Measurements from ENCODE around the gene ADORA2A.

The ADORA2A gene

GRCh38 chr22:24460418-24461089 lies 33.2 kb downstream of the ADORA2A start:
- Histone ChIP-seq H3K36me3 (no peaks in the 10 kb centered on the region), H3K27ac (no peak overlapping the region), H3K4me1 (peaks cover 0 to 62% (median 14%) of the 10 kb centered on the region in 10 experiments; a peak in 12 of 20 replicates), H3K9ac (no peak overlapping the region), H3K27me3 (no peaks in the 10 kb centered on the region), H3K4me3 (no peak overlapping the region), H3K4me2 (peak overlapping the region in 5 of 11 experiments; percentile 28 to 53 (median 36); a peak in 9 of 22 replicates), H4K20me1 (no peaks in the 10 kb centered on the region), H3K9me3 (replicated peaks in 1 of 11) (peaks cover 0 to 8% (median 0%) of the 10 kb centered on the region in 11 experiments; a peak in 2 of 22 replicates)
- TF ChIP-seq Cebpa-rat (IDR thresholded peaks at IDR 0.05): no peak

- Histone ChIP-seq H3K27ac (peak overlapping the region in 3 of 11 experiments; percentile 45 to 71 (median 67); a peak in 7 of 22 replicates), H3K4me2 (peak overlapping the region in 5 of 11 experiments; percentile 42 to 74 (median 67); a peak in 10 of 22 replicates), H3K9ac (peak overlapping the region in 1 of 11 experiments; percentile 18; a peak in 1 of 22 replicates), H3K4me1 (peaks cover 17 to 81% (median 37%) of the 10 kb centered on the region in 10 experiments), H3K9me3 (replicated peaks in 1 of 11) (peaks cover 0 to 8% (median 0%) of the 10 kb centered on the region in 11 experiments; a peak in 2 of 22 replicates), H3K4me3 (no peak overlapping the region), H4K20me1 (no peaks in the 10 kb centered on the region), H3K27me3 (no peaks in the 10 kb centered on the region), H3K36me3 (no peaks in the 10 kb centered on the region)
- TF ChIP-seq Cebpa-rat (IDR thresholded peaks at IDR 0.05): no peak
These were observed 35.8 kb downstream of the ADORA2A start for GRCh38 chr22:24463071-24463760.

DNA sequence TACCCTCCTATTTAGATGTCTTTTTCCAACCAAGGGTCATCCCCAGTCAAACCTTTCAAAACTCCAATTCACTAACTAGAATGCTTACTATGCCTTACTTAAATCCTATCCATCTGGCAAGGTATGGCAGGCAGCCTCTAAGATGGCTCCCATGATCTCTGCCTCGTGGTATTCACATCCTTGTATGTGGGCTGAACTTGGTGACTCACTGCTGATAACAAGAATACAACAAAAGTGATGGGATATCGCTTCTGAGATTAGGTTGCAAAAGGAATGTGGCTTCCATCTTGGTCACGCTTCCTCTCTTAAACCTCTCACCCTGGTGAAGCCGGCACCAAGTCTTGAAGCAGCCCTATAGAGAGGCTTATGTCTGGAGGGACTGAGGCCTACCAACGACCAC lies 38.2 kb downstream of the ADORA2A start:
- Histone ChIP-seq H3K27ac (peak overlapping the region in 4 of 11 experiments; percentile 5 to 67 (median 58); a peak in 6 of 22 replicates), H3K4me1 (peaks cover 17 to 69% (median 33%) of the 10 kb centered on the region in 10 experiments), H3K9ac (no peak overlapping the region), H3K9me3 (replicated peaks in 1 of 11) (peaks cover 0 to 8% (median 0%) of the 10 kb centered on the region in 11 experiments; a peak in 2 of 22 replicates), H3K36me3 (no peaks in the 10 kb centered on the region), H3K4me3 (no peak overlapping the region), H3K4me2 (peak overlapping the region in 7 of 11 experiments; percentile 50 to 87 (median 79); a peak in 12 of 22 replicates), H4K20me1 (no peaks in the 10 kb centered on the region), H3K27me3 (no peaks in the 10 kb centered on the region)
- TF ChIP-seq Cebpa-rat (IDR thresholded peaks at IDR 0.05): no peak

DNA sequence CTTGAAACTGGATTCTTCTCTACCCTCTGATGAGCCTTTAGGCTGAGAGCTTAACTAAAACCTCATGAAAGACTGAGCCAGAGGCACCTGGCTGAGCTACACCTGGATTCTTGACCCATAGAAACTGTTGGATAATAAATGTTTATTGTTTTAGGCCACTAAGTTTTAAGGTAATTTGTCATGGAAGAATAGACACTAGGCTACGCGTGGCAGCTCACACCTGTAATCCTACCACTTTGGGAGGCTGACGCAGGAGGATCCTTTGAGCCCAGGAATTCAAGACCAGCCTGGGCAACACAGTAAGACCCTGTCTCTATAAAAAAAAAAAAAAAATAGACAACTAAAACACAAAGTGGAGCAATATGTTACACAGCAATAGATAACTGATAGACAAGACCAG lies 38.6 kb downstream of the ADORA2A start:
- H3K4me3 ChIP-seq: no peak overlapping the region
- H3K9me3 ChIP-seq (replicated peaks in 1 of 11): peaks cover 0 to 8% (median 0%) of the 10 kb centered on the region in 11 experiments; a peak in 2 of 22 replicates
- peak overlapping the region in 9 of 11 experiments; percentile 50 to 87 (median 77); a peak in 19 of 22 replicates for H3K4me2 ChIP-seq
- no peaks in the 10 kb centered on the region for H3K27me3 ChIP-seq
- H3K4me1 ChIP-seq: peaks cover 17 to 65% (median 31%) of the 10 kb centered on the region in 10 experiments
- H3K9ac ChIP-seq: no peak overlapping the region
- no peak for TF ChIP-seq Cebpa-rat (IDR thresholded peaks at IDR 0.05)
- H3K27ac ChIP-seq: peak overlapping the region in 3 of 11 experiments; percentile 58 to 67 (median 59); a peak in 6 of 22 replicates
- H3K36me3 ChIP-seq: no peaks in the 10 kb centered on the region
- no peaks in the 10 kb centered on the region for H4K20me1 ChIP-seq

DNA sequence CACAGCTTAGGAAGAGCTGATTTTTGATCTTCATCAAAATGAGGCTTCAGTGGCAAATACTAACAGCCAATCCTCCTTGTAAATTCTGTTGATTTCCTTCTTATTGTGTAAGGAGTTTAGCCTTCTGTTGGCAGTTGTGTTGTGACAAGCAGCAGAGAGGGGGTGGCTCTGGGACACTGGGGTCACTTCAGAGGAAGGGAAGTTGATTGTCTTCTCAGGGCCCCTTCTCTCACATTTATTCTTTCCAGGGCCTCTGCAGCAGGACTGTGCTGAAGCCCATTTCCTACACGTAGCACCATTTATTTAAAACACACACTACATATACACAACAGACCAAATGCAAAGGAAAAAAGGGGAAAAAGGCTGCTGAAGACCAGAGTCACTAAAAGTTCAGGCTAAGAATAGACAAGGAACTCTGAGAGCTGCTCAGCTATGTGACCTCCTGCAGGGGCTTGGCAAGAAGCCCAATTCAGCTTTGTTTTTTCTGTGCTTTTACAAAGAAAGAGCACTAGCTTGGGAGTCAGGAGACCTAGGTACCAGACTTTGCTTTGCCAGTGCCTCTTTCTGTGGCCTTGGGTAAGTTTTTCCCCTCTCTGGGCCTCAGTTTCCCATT lies 39.4 kb downstream of the ADORA2A start:
- Histone ChIP-seq H4K20me1 (no peaks in the 10 kb centered on the region), H3K9ac (peak overlapping the region in 9 of 11 experiments; percentile 3 to 51 (median 30); a peak in 9 of 22 replicates), H3K4me1 (peaks cover 17 to 71% (median 31%) of the 10 kb centered on the region in 10 experiments), H3K36me3 (no peaks in the 10 kb centered on the region), H3K9me3 (replicated peaks in 1 of 11) (peaks cover 0 to 8% (median 0%) of the 10 kb centered on the region in 11 experiments; a peak in 2 of 22 replicates), H3K4me2 (peak overlapping the region; percentile 50 to 87 (median 71)), H3K27me3 (no peaks in the 10 kb centered on the region), H3K4me3 (peak overlapping the region in 1 of 10 experiments; percentile 12; a peak in 1 of 20 replicates), H3K27ac (peak overlapping the region in 9 of 11 experiments; percentile 4 to 67 (median 44); a peak in 18 of 22 replicates)
- TF ChIP-seq Cebpa-rat (IDR thresholded peaks at IDR 0.05): no peak

- peaks cover 0 to 7% (median 0%) of the 10 kb centered on the region in 11 experiments; a peak in 2 of 22 replicates for H3K9me3 ChIP-seq (replicated peaks in 1 of 11)
- H3K27ac ChIP-seq: peak overlapping the region in 8 of 11 experiments; percentile 4 to 67 (median 50); a peak in 13 of 22 replicates
- no peaks in the 10 kb centered on the region for H3K27me3 ChIP-seq
- no peak for TF ChIP-seq Cebpa-rat (IDR thresholded peaks at IDR 0.05)
- H3K4me3 ChIP-seq: peak overlapping the region in 1 of 10 experiments; percentile 12; a peak in 1 of 20 replicates
- H3K36me3 ChIP-seq: no peaks in the 10 kb centered on the region
- H4K20me1 ChIP-seq: no peaks in the 10 kb centered on the region
- H3K4me2 ChIP-seq: peak overlapping the region; percentile 50 to 87 (median 71)
- H3K9ac ChIP-seq: peak overlapping the region in 9 of 11 experiments; percentile 3 to 51 (median 30); a peak in 8 of 22 replicates
- H3K4me1 ChIP-seq: peaks cover 17 to 74% (median 32%) of the 10 kb centered on the region in 10 experiments
These were observed 39.9 kb downstream of the ADORA2A start for GRCh38 chr22:24467340-24467739.

DNA sequence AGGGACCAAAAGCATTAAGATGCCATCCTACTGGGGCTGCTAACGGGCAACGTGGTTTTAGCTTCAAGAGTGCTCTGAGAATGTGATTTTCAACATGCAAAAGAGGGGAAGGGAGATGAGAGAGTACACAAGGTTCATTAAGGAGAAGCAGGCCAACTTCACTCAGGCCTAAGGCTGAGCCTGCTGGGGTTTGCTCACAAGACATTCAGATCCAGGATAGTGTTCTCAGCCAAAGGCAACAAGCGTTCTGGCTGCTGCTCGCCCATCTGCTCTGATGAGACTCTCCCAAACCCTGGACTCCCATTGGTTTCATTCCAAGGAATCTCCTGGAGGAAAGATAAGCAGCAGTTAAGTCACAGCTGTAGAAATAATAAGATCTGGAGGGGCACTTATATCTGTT lies 44.2 kb downstream of the ADORA2A start:
- H3K27ac ChIP-seq: peak overlapping the region in 5 of 11 experiments; percentile 8 to 84 (median 71); a peak in 8 of 22 replicates
- H3K9me3 ChIP-seq (replicated peaks in 1 of 11): peaks cover 5 to 12% (median 6%) of the 10 kb centered on the region in 11 experiments; a peak in 11 of 22 replicates
- H3K4me1 ChIP-seq: peaks cover 12 to 66% (median 35%) of the 10 kb centered on the region in 10 experiments
- no peaks in the 10 kb centered on the region for H3K36me3 ChIP-seq
- no peaks in the 10 kb centered on the region for H4K20me1 ChIP-seq
- no peak for TF ChIP-seq Cebpa-rat (IDR thresholded peaks at IDR 0.05)
- H3K27me3 ChIP-seq: no peaks in the 10 kb centered on the region
- H3K9ac ChIP-seq: no peak overlapping the region
- no peak overlapping the region for H3K4me3 ChIP-seq
- H3K4me2 ChIP-seq: peak overlapping the region in 3 of 11 experiments; percentile 28 to 55 (median 37); a peak in 3 of 22 replicates

GRCh38 chr22:24473284-24473683 lies 45.9 kb downstream of the ADORA2A start:
- peak overlapping the region in 8 of 11 experiments; percentile 3 to 78 (median 57); a peak in 15 of 22 replicates for H3K4me2 ChIP-seq
- no peak overlapping the region for H3K4me3 ChIP-seq

More at GRCh38 chr22:24473284-24473683, 45.9 kb downstream of the ADORA2A start:
- H3K9ac ChIP-seq: peak overlapping the region in 4 of 11 experiments; percentile 37 to 60 (median 46); a peak in 6 of 22 replicates
- no peaks in the 10 kb centered on the region for H3K36me3 ChIP-seq
- no peaks in the 10 kb centered on the region for H4K20me1 ChIP-seq
- H3K9me3 ChIP-seq (replicated peaks in 1 of 11): peaks cover 5 to 13% (median 7%) of the 10 kb centered on the region in 11 experiments; a peak in 11 of 22 replicates
- H3K27me3 ChIP-seq: no peaks in the 10 kb centered on the region
- H3K27ac ChIP-seq: peak overlapping the region in 10 of 11 experiments; percentile 28 to 84 (median 52); a peak in 17 of 22 replicates
- H3K4me1 ChIP-seq: peaks cover 0 to 49% (median 22%) of the 10 kb centered on the region in 10 experiments; a peak in 16 of 20 replicates
- TF ChIP-seq Cebpa-rat (IDR thresholded peaks at IDR 0.05): peak in 2 of 11 experiments; percentile 12 to 36; a peak in 2 of 22 replicates

Measured in BLaER1 treated with 17β-estradiol and CSF1 and Interleukin-3, amounts not matched to agents 10 nM and 100 nM (cell line).